Liver (tissue), 9 donors: ENCODE data around the gene CYBA. TPM values are rescaled to one million over a fixed set of nuclear protein-coding genes. Genes with fewer than 3 reads are reported as not detected.

Source experiments
- DNase-seq: peaks from one replicate; pipeline ENCODE4 v3.0.0-alpha.2; 2017; ENCODE audit warnings: low spot score
- H3K27ac ChIP-seq, 2 donors: one replicate each; pipeline ENCODE4 v1.7.0; 2013; ENCODE audit warnings: inconsistent platforms in 2 of 2, low read length in 2 of 2, control low read depth in 1 of 2, low read depth in 1 of 2, mild to moderate bottlenecking in 1 of 2
- H3K27me3 ChIP-seq, 4 donors: one replicate each; pipeline versions ENCODE4 v1.6.1 to v1.7.0; 2013; ENCODE audit warnings: low read length in 3 of 4, inconsistent platforms in 1 of 4, mild to moderate bottlenecking in 1 of 4, moderate library complexity in 1 of 4; ENCODE audit not compliant: control insufficient read depth in 4 of 4, insufficient read depth in 4 of 4
- H3K36me3 ChIP-seq, 4 donors: one replicate each; pipeline versions ENCODE4 v1.6.1 to v1.7.0; 2013; ENCODE audit warnings: low read length in 3 of 4, mild to moderate bottlenecking in 3 of 4, low read depth in 1 of 4, moderate library complexity in 1 of 4; ENCODE audit not compliant: control insufficient read depth in 4 of 4, insufficient read depth in 3 of 4
- H3K4me1 ChIP-seq, 4 donors: one replicate each; pipeline versions ENCODE4 v1.6.1 to v1.7.0; 2013; ENCODE audit warnings: low read length in 3 of 4, mild to moderate bottlenecking in 3 of 4, moderate library complexity in 1 of 4; ENCODE audit not compliant: control insufficient read depth in 4 of 4, insufficient read depth in 4 of 4
- H3K4me3 ChIP-seq, 3 donors: one replicate each; pipeline versions ENCODE4 v1.6.1 to v1.7.0; 2013; ENCODE audit warnings: low read length in 3 of 3, control low read depth in 1 of 3, low read depth in 1 of 3, mild to moderate bottlenecking in 1 of 3
- H3K9ac ChIP-seq, 2 donors: one replicate each; pipeline ENCODE4 v1.7.0; 2013; ENCODE audit warnings: low read length in 2 of 2, mild to moderate bottlenecking in 2 of 2, moderate library complexity in 2 of 2, control low read depth in 1 of 2, low read depth in 1 of 2
- H3K9me3 ChIP-seq, 4 donors: one replicate each; pipeline versions ENCODE4 v1.6.1 to v1.7.0; 2013; ENCODE audit warnings: low read length in 3 of 4; ENCODE audit not compliant: control insufficient read depth in 4 of 4
- ATF3 ChIP-seq: IDR thresholded peaks from 2 replicates; pipeline ENCODE4 v1.6.1; 2016; ENCODE audit warnings: antibody characterized with exemption
- CTCF ChIP-seq: fragments of 150-350 bp; IDR thresholded peaks from 2 replicates; pipeline ENCODE4 v1.5.1; 2017; ENCODE audit warnings: improper control_type of control experiment, low read depth, low read length; ENCODE audit not compliant: missing input control
- EGR1 ChIP-seq, 2 donors: IDR thresholded peaks; 2 replicates each; pipeline ENCODE4 v1.6.1; 2016 to 2018; ENCODE audit warnings: antibody characterized with exemption in 2 of 2, low read depth in 2 of 2
- FOXA2 ChIP-seq: IDR thresholded peaks from 2 replicates; pipeline ENCODE4 v1.6.1; 2016; ENCODE audit warnings: antibody characterized with exemption
- HNF4A ChIP-seq, 2 donors: conservative IDR thresholded peaks; 2 replicates each; pipeline ENCODE4 v1.6.1; 2016; ENCODE audit warnings: antibody characterized with exemption in 2 of 2, mild to moderate bottlenecking in 2 of 2
- MAX ChIP-seq: IDR thresholded peaks from 2 replicates; pipeline ENCODE4 v1.6.1; 2016; ENCODE audit warnings: antibody characterized with exemption
- NR2F2 ChIP-seq: IDR thresholded peaks from 2 replicates; pipeline ENCODE4 v1.6.1; 2016; ENCODE audit warnings: antibody characterized with exemption
- RAD21 ChIP-seq, 2 donors: IDR thresholded peaks; 2 replicates each; pipeline ENCODE4 v1.6.1; 2016; ENCODE audit warnings: antibody characterized with exemption in 2 of 2, mild to moderate bottlenecking in 2 of 2
- REST ChIP-seq: IDR thresholded peaks from 2 replicates; pipeline ENCODE4 v1.6.1; 2016; ENCODE audit warnings: antibody characterized with exemption, mild to moderate bottlenecking
- SP1 ChIP-seq: IDR thresholded peaks from 2 replicates; pipeline ENCODE4 v1.6.1; 2018; ENCODE audit warnings: antibody characterized with exemption, mild to moderate bottlenecking
- YY1 ChIP-seq: IDR thresholded peaks from 2 replicates; pipeline ENCODE4 v1.6.1; 2016; ENCODE audit warnings: antibody characterized with exemption, mild to moderate bottlenecking
- WGBS: extraction: QIAGEN DNeasy Blood & Tissue Kit; methylation state at CpG from one replicate; pipeline ENCODE4 v1.1.7; 2013; 5-methylcytosine and 5-hydroxymethylcytosine counted together
- polyA plus RNA-seq, 2 donors: library from polyadenylated mRNA; stranded (reverse) in 1 of 2; unstranded in 1 of 2; fragments of 200-250 nt in 1 of 2; fragments of >200 nt in 1 of 2; fragmentation: Nextera tagmentation in 1 of 2; extraction: Ambion mirVana in 1 of 2; gene quantifications; one replicate each; pipeline versions ENCODE4 v1.2.1 to v1.2.3, GENCODE V29; 2013 to 2015
- total RNA-seq, 2 donors: library from RNA; depleted of rRNA; stranded (reverse); fragments of >200 nt; gene quantifications; one replicate each; pipeline ENCODE4 v1.2.3, GENCODE V29; 2014
- donor health status: healthy.
- donor health status: healthy.
- donor health status: healthy.
- donor health status: healthy.
- donor health status: healthy.

Gene CYBA
- total and polyA plus RNA-seq, 4 donors, result 39.0 to 217 (median 52.6) TPM

DNA sequence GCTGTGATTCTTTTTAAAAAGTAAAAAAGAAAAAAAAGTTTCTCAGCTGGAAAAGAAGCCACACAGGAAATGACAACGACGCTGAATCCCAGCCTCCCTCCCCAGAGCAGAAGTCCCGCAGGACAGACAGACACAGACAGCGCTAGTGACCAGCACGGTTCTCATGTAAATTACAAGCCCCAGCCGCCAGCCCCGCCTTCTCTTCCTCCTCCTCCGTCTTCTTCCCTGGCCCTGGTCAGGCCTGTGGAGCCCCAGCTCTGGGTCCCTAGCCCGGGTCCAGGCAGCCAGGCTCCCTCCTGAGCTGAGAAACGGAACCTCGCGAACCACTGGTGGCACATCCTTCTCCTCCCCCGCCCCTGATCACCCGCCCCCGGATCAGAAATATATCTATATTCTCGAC is 19.5 kb downstream of the CYBA start:
- no peak for DNase-seq
- 85% methylated on average over 16 of the region's 16 CpGs for WGBS
- H3K27ac ChIP-seq, result no peak overlapping the region
- H3K27me3 ChIP-seq, result no peaks in the 10 kb centered on the region
- no peak for TF ChIP-seq RAD21 (IDR thresholded peaks at IDR 0.05)
- no peak for TF ChIP-seq NR2F2
- TF ChIP-seq EGR1 (IDR thresholded peaks at IDR 0.05; ENCODE audit: low read depth in 2 of 2), result no peak
- no peak for TF ChIP-seq SP1
- no peak for TF ChIP-seq CTCF
- TF ChIP-seq REST, result no peak
- TF ChIP-seq MAX, result no peak
- no peak overlapping the region for H3K9ac ChIP-seq
- H3K36me3 ChIP-seq, result peaks cover 10 to 50% (median 14%) of the 10 kb centered on the region in 4 donors
- peaks cover 0 to 14% (median 4%) of the 10 kb centered on the region in 4 donors for H3K4me1 ChIP-seq
- no peaks in the 10 kb centered on the region for H3K9me3 ChIP-seq
- no peak overlapping the region for H3K4me3 ChIP-seq

DNA sequence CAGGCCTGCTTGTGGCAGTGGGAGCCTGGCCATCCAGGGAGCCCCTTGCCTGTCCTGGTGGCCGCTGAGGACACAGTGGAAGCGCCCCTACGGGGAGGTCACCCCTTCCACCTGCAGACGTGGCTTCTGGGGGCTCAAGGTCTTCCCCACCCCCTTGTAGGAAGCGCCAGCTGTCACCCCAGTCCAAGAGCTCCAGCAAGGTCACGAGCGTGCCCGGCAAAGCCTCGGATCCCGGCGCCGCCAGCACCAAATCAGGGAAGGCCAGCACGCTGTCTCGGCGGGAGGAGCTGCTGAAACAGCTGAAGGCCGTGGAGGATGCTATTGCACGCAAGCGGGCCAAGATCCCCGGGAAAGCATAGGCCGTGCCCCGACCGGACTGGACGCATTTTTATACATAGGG is 19.9 kb downstream of the CYBA start:
- Histone ChIP-seq H3K27ac (no peak overlapping the region), H3K4me3 (no peak overlapping the region), H3K4me1 (peaks cover 0 to 14% (median 4%) of the 10 kb centered on the region in 4 donors), H3K9me3 (no peaks in the 10 kb centered on the region), H3K36me3 (peaks cover 10 to 50% (median 14%) of the 10 kb centered on the region in 4 donors), H3K27me3 (no peaks in the 10 kb centered on the region), H3K9ac (no peak overlapping the region)
- 97% methylated on average over 23 of the region's 23 CpGs for whole genome bisulfite sequencing
- TF ChIP-seq ATF3 (no peak), HNF4A (conservative IDR thresholded peaks at IDR 0.05) (no peak), MAX (no peak), YY1 (no peak), FOXA2 (no peak), REST (no peak), SP1 (no peak)
- DNase-seq, result no peak
